HTERT RPE-1 (cell line): ENCODE data around the gene KIRREL1.

Source experiments
- in situ Hi-C: fragments of 300-500 bp; cut with MboI; formaldehyde crosslinking; loops from 4 replicates; pipeline ENCODE4 v1.14.3; 2020; ENCODE audit warnings: low sequenced_read_pairs

Gene KIRREL1

GRCh38 chr1:158025576-158026230 is 32.3 kb downstream of the KIRREL1 start:
- in situ Hi-C loops, result no loop called here

DNA sequence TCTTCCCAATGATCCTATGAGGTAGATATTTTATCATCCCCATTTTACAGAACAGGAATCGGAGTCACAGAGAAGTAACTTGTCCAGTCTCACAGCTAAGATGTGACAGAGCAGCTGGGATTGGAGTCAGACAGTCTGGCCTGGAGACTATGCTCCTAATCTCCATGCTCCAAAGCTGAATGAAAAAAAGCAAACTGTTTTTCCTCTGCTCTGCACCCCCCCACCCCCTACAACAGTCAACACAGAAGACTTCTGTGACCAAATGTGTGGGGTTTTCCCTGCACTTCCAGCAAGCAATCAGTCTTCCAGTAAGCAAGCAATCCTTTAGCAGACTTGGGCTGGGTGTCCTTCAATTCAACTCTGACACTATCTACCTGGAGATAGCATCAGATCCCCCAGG is 33.2 kb downstream of the KIRREL1 start:
- in situ Hi-C loops, result no loop called here

GRCh38 chr1:158027508-158027907 is 34.1 kb downstream of the KIRREL1 start:
- in situ Hi-C loops, result no loop called here

DNA sequence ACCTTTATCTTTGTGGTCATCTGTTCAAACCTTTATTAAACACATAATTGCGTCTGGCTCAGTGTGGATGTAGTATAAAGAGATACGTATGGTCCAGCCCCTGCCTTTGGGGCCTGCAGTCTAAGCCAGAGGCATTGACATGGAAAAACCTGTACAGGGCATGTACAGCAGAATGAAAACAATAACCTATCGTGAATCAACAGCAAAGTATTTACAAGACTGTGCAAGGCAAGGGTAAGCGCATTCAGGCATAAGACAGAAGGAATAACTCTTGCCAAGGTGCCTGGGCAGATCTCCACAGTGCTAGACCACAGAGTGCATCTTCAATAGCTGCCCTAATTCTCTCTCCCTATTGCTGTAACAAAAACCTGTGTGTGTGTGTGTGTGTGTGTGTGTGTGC is 35.5 kb downstream of the KIRREL1 start:
- in situ Hi-C loops, result no loop called here

DNA sequence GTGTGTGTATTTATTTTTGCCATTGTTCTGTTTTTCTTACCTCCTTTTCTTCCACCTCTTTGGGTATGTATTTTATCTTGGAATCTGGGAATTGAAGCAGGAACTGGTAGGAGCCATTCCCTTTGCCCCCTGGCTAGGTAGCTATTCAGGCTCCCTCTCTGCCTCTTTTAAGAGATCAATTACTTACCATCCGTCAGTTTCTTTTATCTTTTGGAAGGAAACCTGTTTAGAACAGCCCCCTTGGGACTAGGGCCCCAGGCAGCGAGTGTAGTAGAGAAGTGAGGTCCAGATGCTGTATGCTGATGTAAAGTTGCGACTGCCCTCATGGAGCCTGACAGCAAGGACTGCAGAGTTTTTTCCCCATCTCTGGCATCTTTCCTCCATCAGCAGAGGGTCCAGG is 41.6 kb downstream of the KIRREL1 start:
- in situ Hi-C loops, result no loop called here

DNA sequence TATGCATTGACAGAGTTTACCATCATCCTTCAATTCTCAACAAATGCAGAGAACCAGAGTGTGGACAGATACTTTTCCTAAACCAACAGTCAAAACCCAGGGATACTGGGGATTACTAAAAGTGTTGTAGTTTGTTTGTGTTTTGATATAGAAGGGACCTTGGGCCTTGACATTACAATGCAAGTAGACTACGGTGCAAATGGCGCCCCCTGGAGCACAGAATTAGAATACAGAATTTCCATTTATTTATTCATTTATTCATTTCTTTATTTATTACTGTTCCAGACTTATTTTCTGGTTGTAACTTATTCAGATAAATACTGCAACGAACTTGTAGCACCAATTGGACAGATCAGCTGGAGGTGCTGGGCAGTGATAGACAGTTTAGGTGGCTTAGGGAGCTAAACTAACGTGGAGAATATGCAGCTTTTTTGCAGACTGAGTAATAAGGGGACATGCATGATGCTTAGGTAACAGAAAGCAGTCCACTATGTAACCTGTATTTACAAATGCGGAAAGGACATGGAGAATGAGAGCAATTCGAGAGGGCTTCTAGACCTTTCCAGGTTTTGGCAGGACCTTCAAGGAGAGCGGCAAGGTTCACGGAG is 42.6 kb downstream of the KIRREL1 start:
- in situ Hi-C loops, result no loop called here

DNA sequence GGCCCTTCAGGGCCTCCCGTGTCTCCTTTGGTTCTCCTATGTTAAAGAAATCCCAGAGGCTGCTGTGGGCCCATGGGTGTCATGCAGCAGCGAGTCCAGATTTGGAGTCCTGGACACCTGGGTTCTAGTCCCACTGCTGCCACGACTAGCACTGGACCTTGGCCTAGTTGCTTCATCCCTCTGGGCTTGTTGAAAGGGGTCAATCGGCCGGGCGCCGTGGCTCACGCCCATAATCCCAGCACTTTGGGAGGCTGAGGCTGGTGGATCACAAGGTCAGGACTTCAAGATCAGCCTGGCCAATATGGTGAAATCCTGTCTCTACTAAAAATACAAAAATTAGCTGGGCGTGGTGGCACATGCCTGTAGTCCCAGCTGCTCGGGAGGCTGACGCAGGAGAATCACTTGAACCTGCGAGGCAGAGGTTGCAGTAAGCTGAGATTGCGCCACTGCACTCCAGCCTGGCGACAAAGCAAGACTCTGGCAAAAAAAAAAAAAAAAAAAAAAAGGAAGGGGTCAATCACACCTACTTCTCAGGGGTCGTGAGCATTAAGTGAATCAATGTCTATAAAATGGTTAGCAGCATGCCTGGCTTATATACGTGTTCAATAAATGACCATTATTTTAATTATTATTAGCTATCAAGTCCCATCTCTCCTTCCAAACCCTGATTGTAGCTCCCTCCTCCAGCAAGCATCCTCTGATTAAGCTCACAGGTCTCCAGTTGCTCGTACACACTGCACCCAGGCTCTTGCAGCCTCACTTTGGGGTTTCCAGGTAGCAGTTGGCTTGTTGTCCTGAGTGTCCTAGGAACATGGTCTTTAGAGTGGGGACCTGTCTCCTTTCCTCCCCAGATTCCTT is 43.8 kb downstream of the KIRREL1 start:
- in situ Hi-C loops, result no loop called here

DNA sequence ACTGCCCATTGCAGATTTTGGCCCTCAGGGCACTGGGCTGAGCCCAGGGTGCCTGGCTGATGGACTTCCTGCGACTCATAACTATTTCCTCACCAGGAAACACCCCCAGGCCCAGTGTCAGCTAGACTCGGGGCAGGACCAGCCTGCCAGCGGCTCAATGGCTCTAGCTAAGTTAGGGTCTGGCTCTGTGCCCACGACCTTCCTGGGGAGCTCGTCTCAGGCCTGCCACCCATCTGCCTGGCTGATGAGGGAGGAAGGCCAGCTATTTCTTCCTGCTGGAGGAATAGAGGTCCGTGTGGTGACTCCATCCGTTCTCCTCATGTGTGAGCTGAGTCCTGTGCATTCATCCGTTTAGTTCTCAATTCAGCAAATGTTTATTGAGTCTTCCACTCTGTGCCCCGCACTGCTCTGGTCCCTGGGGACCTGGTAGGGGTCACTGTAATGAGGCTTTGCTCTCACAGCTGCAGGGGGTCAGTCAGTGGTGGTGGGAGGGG is 44.5 kb downstream of the KIRREL1 start:
- in situ Hi-C loops, result no loop called here

GRCh38 chr1:158038793-158039192 is 45.3 kb downstream of the KIRREL1 start:
- in situ Hi-C loops, result no loop called here

DNA sequence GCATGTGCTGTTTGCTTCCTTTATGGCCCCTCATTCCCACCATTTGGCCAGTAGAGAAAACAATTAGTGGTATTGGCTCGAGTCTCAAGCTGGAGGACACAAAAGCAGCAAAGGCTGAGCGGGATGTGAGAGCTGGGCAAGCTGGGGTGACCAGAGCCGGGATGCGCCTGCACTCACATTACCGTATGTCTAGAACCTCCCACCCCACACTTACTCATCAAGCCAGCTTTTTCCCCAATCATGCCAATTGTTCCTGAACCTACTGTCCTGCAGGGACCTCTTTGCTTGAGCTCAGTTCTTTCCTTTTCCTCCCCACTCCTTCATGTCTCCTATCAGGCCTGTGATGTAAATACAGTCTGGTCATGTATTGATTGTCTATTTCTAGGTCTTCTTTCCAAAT is 45.9 kb downstream of the KIRREL1 start:
- in situ Hi-C loops, result no loop called here

- in situ Hi-C loops, result no loop called here
Measured at GRCh38 chr1:158040323-158040722, 46.9 kb downstream of the KIRREL1 start.

DNA sequence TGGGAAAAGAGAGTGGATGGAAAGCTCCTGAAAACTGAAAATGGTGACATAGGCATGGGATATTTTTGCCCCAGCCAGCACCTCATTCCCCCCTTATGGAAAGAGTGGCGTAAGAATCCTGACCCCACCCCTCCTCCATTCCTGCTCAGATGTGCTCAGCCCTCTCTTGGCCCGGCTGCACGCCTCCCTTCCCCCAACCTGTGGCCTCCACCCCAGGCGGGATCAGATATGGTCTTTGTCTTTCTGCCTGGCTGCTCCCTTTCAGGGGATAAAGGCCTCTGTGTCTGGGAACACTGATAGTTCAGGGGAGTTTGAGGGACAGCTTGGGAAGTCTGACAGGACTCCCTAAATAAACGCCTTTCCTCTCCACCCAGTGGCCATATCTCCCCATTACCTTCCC is 49.8 kb downstream of the KIRREL1 start:
- in situ Hi-C loops, result no loop called here

DNA sequence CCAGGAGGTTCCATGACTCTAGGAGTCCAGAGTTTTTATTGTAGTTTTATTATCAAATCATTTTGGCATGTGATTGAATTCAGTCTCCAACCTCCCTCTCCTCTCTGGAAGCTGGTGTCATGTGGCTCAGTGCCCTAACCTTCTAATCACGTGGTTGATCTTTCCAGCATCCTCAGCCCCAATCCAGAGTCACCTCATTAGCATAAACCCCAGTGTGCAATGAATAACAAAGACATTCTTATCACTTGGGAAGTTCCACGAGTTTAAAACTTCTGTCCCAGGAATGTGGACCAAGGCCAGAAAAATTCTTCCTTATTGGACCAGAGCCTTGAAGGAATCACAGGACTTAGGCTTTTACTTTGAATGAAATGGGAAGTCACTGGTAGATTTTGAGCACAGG is 52.2 kb downstream of the KIRREL1 start:
- in situ Hi-C loops, result no loop called here

DNA sequence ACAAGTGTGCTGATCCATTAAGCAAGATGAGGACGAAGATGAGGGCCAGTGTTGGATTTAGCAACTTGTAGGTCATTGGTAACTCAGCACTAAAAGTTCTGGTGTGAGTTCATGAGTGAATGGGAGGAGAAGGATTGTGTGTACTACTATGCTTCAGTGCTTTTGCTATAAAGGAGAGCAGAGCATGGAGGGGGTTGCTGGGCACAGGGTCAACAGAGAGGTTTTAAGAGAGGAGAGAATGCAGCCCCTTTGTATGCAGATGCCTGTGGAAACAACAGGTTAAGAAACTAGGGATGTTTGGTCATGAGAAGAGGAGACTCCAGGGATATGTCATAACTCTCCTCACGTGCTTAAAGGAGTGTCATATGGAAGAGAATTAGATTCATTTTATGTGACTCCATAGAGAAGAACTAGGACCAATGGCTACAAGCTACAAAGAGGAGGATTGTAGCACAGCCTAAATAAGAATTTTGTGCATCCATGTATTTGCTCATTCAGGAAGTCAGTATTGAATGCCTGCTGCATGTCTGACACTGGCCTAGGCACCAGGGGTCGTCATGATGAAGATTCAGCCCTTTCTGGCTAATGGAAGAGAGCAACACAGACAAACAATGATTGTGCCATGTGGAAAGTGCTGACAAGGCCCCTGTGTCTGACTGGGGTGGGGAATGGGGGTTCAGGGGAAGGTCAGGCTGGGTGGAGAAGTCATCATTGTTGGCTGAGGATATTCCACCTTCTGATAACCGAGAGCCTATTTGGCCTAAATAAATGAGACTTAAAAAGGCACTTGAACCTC is 53.5 kb downstream of the KIRREL1 start:
- in situ Hi-C loops, result no loop called here

GRCh38 chr1:158048371-158049067 is 55.1 kb downstream of the KIRREL1 start:
- in situ Hi-C loops, result no loop called here

GRCh38 chr1:158049853-158050252 is 56.4 kb downstream of the KIRREL1 start:
- in situ Hi-C loops, result no loop called here

- in situ Hi-C loops, result no loop called here
Measured at GRCh38 chr1:158053276-158053675, 59.8 kb downstream of the KIRREL1 start.

DNA sequence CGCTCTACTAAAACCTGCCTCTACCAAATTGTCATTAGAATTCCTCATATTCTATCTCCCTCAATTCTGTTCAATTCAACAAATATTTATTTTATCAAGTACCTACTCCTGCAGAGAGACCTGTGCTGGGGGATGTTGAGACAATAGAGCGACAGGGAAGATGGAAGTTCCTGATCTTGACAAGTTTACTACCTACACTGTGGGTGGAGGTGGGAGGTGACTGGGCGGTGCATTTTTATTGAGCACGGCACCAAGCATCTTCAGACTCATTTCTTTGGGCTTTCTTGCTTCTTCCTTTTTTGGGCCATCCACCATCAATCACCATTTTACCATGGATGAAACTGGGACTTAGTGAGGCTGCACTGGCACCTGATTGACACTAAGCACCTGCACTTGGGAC is 61.3 kb downstream of the KIRREL1 start:
- in situ Hi-C loops, result no loop called here

DNA sequence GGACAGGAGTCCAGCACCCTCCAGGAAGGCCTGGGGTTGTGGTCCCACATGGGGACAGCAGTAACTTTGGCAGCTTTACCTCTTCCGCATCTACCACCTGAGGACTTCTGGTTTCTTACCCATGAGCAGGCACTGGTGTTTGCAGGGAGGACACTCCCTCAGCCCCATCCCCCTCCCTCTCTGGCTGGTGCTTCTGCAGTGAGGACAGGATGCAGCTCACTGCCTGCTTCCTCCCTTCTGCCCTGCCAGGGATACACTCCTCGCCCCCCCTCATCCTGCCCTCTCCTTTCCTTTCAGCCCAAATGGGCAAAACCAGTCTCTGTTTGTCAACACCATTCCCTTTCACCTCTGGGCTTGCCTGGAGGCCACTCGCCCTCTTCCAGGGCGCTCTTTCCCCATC is 62.4 kb downstream of the KIRREL1 start:
- in situ Hi-C loops, result no loop called here

DNA sequence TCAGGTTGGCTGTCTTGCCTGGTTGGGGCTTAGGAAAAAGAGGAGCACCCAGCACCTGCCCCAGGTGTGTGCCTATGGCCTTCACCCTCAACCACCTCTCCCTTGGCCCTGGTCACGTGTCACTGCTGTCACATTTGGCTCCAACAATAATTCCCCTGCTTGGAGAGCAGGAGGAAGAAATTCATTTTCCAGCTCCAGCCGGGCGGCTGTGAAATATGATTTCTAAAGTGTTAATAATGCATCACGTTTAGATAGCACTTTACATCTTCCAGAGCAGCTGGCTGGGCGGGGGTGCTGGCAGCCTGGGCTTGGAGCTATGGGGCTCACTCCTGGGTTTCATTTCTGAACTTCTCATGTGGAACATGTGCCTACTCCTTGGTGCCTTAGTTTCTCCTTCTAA is 63.1 kb downstream of the KIRREL1 start:
- in situ Hi-C loops, result no loop called here
